ENCODE data around the gene RMRP. TPM values are rescaled to one million over a fixed set of nuclear protein-coding genes. Genes with fewer than 3 reads are reported as not detected.

The RMRP gene
- total RNA-seq, 1 experiment from 2014 or later, result 13,506 TPM

- Histone ChIP-seq H3K9me2 (ENCODE audit: insufficient read depth) (no peaks in the 10 kb centered on the region), H3F3A (ENCODE audit: insufficient read depth, low read depth) (peaks cover 4% of the 10 kb centered on the region; the same call in 1 of the 2 replicates), H3K36me3 (ENCODE audit: low read depth) (no peaks in the 10 kb centered on the region), H3K4me2 (no peak overlapping the region), H3K27me3 (ENCODE audit: insufficient read depth, low read depth) (no peaks in the 10 kb centered on the region), H3K9me3 (ENCODE audit: insufficient read depth, low read depth) (no peaks in the 10 kb centered on the region), H3K4me3 (no peak overlapping the region), H3K79me2 (ENCODE audit: low read depth) (peaks cover 7% of the 10 kb centered on the region; the same call in 1 of the 2 replicates), H3K27ac (no peak overlapping the region), H3K4me1 (replicated peaks; ENCODE audit: insufficient read depth) (peaks cover 7% of the 10 kb centered on the region; the same call in 1 of the 2 replicates), H4K20me1 (ENCODE audit: insufficient read depth) (no peaks in the 10 kb centered on the region), H2AFZ (no peak overlapping the region)
- TF ChIP-seq EZH2 (IDR thresholded peaks at IDR 0.05; ENCODE audit: low read depth) (no peak), CTCF (conservative IDR thresholded peaks at IDR 0.05) (no peak)
- CTCF ChIA-PET, result no interaction called here
- BruUV-seq (replicated peaks), result no TSS peak
- DNase-seq, result no peak
- POLR2A ChIA-PET (ENCODE audit: unreplicated experiment), result no interaction called here
- intact Hi-C loops (cut with micrococcal nuclease; ENCODE audit: unreplicated experiment), result loop anchor here (10.0 kb wide), 1 partner anchor 494 kb away; the partner anchor contains the start of gene ATOSB
Observed at GRCh38 chr9:35609001-35609819, 48.6 kb downstream of the RMRP start.

GRCh38 chr9:35608221-35608620, 49.6 kb downstream of the RMRP start:
- no peak overlapping the region for H3K27ac ChIP-seq
- ChIA-PET POLR2A (ENCODE audit: unreplicated experiment) (no interaction called here), CTCF (no interaction called here)
- intact Hi-C loops (cut with micrococcal nuclease; ENCODE audit: unreplicated experiment), result loop anchor here (10.0 kb wide), 1 partner anchor 493 kb away; the partner anchor contains the start of gene ATOSB
- H3K27me3 ChIP-seq (ENCODE audit: insufficient read depth, low read depth), result no peaks in the 10 kb centered on the region
- H3K79me2 ChIP-seq (ENCODE audit: low read depth), result peaks cover 7% of the 10 kb centered on the region; the same call in 1 of the 2 replicates
- TF ChIP-seq EZH2 (IDR thresholded peaks at IDR 0.05; ENCODE audit: low read depth), result no peak
- no peak for TF ChIP-seq CTCF (conservative IDR thresholded peaks at IDR 0.05)
- H3K9me2 ChIP-seq (ENCODE audit: insufficient read depth), result no peaks in the 10 kb centered on the region
- H4K20me1 ChIP-seq (ENCODE audit: insufficient read depth), result no peaks in the 10 kb centered on the region
- H3K4me2 ChIP-seq, result no peak overlapping the region
- no peaks in the 10 kb centered on the region for H3K36me3 ChIP-seq (ENCODE audit: low read depth)
- peaks cover 10% of the 10 kb centered on the region; the same call in 1 of the 2 replicates for H3F3A ChIP-seq (ENCODE audit: insufficient read depth, low read depth)
- H3K4me3 ChIP-seq, result no peak overlapping the region
- no TSS peak for BruUV-seq (replicated peaks)
- H3K4me1 ChIP-seq (replicated peaks; ENCODE audit: insufficient read depth), result peaks cover 10% of the 10 kb centered on the region; the same call in 1 of the 2 replicates
- no peak overlapping the region for H2AFZ ChIP-seq
- H3K9me3 ChIP-seq (ENCODE audit: insufficient read depth, low read depth), result no peaks in the 10 kb centered on the region
- DNase-seq, result no peak

Small RNAs within 50 kb of the gene (microRNA-seq; reads per million reads assigned to microRNA genes)
- gene MIR4667 (ENCODE audit: borderline number of aligned reads, borderline replicate concordance), result not detected

Other genes with a start within 250 kb of the RMRP start
- 10.1 and 12.5 TPM in 2 replicates for gene RUSC2, start 167.9 kb downstream of the RMRP start, total RNA-seq (2021)
- gene TESK1, start 52.8 kb downstream of the RMRP start, total RNA-seq (2021), result 25.5 and 30.6 TPM in 2 replicates
- 3.2 and 4.1 TPM in 2 replicates for gene CD72, start 39.6 kb downstream of the RMRP start, total RNA-seq (2021)
- gene SIT1, start 7.1 kb downstream of the RMRP start, total RNA-seq (2021), result not detected in 2 replicates
- gene CCDC107, start 273 bp upstream of the RMRP start, total RNA-seq (2021), result 6.9 and 10.5 TPM in 2 replicates
- gene ARHGEF39, start 7.2 kb upstream of the RMRP start, total RNA-seq (2021), result 13.5 and 15.6 TPM in 2 replicates
- 2.5 and 6.6 TPM in 2 replicates for gene CA9, start 15.9 kb upstream of the RMRP start, total RNA-seq (2021)
- gene TPM2, start 31.9 kb upstream of the RMRP start, total RNA-seq (2021), result 30.5 and 60.0 TPM in 2 replicates
- 101 and 114 TPM in 2 replicates for gene TLN1, start 74.2 kb upstream of the RMRP start, total RNA-seq (2021)
- gene CREB3, start 74.6 kb upstream of the RMRP start, total RNA-seq (2021), result 22.4 and 23.6 TPM in 2 replicates
- 25.0 and 29.6 TPM in 2 replicates for gene GBA2, start 91.2 kb upstream of the RMRP start, total RNA-seq (2021)
- 21.8 and 25.1 TPM in 2 replicates for gene RGP1, start 91.3 kb upstream of the RMRP start, total RNA-seq (2021)
- not detected in 2 replicates for gene MSMP, start 96.3 kb upstream of the RMRP start, total RNA-seq (2021)
- 11.3 and 12.2 TPM in 2 replicates for gene NPR2, start 133.6 kb upstream of the RMRP start, total RNA-seq (2021)
- gene SPAG8, start 154.2 kb upstream of the RMRP start, total RNA-seq (2021), result 0.48 and 1.0 TPM in 2 replicates
- gene HINT2, start 157.0 kb upstream of the RMRP start, total RNA-seq (2021), result 53.1 and 73.9 TPM in 2 replicates
- not detected in 2 replicates for gene FAM221B, start 170.7 kb upstream of the RMRP start, total RNA-seq (2021)
- 6.3 and 6.4 TPM in 2 replicates for gene TMEM8B, start 171.2 kb upstream of the RMRP start, total RNA-seq (2021)
- not detected in 2 replicates for gene OR13J1, start 212.4 kb upstream of the RMRP start, total RNA-seq (2021)
- gene HRCT1, start 248.2 kb upstream of the RMRP start, total RNA-seq (2021), result 2.0 and 3.6 TPM in 2 replicates

Measured in PC-9 (cell line).